NCI-H82 treated with DMSO at 0.1 percent for 48 hours (cell line): Measurements from ENCODE around the gene SLC52A3.
"Not testable (repeated sequence)": the region's sequence is repeated elsewhere in the genome, so short reads cannot be mapped to it uniquely, and the experiment has no call there.

ENCODE experiments used
- DNase-seq: peaks from one replicate; lab custom pipeline; 2025; ENCODE audit not compliant: unreplicated experiment; lab: John Stamatoyannopoulos, UW

The SLC52A3 gene

DNA sequence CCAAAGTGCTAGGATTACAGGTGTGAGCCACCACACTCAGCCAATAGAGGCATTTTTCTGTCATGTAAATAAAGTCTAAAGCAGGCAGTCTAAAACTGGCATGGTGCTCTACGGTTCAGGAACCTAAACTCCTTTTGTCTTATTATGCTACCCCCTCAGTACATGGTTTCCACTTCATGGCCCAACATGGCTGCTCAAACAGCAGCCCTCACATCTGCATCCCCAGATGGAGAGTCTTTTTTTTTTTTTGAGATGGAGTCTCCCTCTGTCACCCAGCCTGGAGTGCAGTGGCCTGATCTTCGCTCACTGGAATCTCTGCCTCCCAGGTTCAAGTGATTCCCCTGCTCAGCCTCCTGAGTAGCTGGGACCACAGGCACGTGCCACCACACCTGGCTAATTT lies 38.3 kb downstream of the SLC52A3 start:
- no peak for DNase-seq

DNA sequence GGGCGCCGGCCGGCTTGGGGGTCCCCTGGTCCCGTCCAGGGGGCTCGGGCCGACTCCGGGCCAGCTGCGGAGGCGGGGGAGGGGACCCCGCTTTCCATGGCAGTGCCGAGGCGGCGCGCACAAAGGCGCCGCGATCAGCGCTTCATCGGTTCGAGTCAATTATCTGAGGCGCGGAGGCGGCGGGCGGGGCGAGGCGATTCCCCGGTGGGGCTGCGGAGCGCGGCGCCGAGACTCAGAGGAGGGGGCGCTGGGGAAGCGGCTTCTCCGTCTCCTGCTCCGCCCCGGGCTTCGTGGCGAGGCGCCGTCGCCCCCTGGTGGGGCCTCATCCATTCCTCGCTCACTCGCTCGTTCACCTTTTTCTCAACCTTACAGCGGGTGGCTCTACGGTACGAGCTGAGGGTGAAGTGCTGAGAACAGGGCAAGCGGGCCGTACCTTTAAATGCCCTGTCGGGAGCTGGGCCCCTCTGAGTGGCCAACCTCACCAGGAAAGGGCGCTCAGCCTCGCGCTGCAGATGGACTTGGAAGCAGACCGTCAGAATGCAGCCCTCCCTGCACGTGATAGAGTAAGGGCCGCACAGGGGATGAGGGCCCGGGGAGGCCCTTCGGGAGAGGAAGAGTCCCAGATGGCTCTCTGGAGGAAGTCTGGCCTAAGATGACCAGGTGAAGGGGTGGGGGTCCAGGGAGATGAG lies 39.9 kb downstream of the SLC52A3 start:
- peak; percentile 48 for DNase-seq

DNA sequence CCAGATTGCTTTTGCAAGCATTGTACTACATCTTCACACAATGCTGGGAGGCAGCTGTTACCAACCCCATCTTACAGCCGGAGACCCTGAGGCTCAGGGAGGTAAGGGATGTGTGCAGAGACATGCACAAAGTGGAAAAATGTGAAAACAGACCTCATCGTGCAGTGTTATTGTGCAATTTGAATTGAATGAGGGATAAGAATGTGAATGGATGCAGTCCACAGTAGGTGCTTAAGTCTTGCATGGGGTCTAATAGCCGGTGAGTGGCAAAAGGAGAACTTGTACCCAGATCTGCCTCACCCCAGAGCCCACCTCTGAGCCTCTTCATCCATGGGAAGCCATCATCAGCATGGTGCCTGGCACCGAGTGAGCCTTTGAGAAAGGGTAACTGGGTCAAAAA lies 42.1 kb downstream of the SLC52A3 start:
- DNase-seq: no peak

DNA sequence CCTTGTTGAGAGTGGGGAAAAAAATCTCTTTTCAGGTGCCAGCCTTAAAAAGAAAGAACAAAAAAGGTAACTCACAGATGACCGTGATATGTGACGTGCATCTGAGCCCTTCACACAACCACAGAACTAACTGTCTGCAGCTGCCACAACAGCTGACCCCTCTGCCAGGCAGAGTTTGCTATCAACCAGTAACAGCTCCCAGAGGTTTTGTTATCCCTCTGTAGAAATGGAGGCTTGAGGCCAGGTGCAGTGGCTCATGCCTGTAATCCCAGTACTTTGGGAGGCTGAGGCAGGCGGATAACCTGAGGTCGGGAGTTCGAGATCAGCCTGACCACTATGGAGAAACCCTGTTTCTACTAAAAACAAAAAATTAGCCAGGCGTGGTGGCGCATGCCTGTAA lies 42.8 kb downstream of the SLC52A3 start:
- no peak for DNase-seq

DNA sequence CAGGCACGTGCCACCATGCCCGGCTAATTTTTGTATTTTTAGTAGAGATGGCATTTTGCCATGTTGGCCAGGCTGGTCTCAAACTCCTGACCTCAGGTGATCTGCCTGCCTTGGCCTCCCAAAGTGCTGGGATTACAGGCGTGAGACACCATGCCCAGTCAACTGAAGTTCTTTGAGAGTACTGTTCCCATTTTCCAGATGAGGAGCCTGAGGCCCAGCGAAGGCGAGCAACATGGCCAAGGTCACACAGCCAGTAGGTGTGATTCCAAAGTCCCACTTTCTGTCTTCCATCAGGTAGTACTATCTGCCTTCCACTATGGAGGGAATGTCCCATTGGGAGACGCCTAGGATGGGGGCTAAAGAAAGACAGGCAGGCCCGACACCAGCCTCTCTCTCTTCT lies 43.5 kb downstream of the SLC52A3 start:
- DNase-seq: not testable (repeated sequence)

DNA sequence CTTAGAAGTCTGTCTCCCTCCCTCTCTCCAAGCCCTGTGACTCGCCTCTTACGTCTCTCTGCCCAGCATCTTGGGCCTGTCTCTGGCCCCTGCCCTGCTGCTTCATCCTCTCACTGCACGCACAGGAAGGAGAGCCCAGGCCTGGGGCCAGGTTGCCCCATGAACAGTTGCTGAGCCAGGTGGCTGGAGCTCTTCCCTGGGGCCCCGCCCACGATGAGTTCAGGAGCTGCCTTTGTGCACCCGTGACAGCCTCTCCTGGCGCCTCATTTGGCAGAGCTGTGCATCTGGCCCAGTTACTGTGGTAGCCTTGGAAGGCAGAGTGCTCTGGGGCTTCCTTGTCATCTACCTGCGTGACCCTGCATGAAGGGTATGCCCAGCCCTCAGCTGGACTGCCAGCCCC lies 44.5 kb downstream of the SLC52A3 start:
- no peak for DNase-seq

DNA sequence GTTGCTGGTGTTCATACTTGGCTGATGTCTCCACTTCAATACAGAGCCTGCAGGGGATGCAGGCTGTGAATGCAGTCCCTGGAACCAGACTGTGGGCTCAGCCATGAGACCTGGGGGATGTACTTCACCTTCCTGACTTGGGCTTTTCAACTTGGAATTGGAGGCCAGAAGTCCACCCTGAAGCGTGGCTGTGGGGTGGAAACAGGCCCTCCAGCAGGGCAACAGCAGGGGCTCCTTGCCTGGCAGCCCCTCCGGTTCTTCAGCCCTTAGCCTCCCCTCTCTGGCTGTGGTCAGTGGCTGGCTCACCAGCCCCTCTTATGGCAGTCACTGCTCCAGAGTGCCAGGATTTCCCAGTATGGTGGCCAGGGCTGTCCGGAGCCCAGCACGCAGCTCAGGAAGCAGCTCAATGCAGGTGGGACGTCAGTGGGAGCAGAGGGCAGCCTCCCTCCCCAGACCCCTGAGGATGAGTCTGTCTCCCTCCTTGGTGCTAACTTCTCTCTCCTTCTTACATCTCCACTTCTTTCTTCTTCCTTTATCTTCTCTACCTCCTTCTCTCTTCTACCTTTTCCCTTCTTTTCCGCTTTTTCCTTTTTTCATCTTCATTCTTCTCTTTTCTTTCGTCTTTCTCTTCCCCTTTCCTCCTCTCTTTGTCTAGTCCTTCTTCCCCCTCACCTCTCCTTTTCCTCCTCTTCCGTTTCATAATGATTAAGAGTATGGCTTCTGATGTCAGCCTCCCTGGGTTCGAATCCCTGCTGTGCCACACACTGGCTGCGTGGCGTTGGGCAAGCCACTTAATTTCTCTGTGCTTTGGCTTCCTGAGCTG lies 45.3 kb downstream of the SLC52A3 start:
- no peak for DNase-seq

DNA sequence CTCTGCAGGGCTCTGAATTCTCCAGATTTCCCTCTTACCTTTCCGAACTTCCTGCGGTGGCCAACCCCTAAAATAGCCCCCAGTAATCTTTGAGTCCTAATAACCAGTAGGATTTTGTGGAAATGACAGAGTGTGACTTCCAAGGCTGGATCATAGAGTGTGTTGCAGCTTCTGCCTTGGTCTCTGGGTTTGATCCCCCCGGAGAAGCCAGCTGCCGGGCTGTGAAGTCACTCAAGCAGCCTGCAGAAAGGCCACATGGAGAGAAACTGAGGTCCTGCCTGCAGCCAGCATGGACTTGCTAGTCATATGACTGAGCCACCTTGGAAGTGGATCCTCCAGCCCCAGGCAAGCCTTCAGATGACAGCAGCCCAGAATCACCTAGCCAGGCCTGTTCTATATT lies 46.4 kb downstream of the SLC52A3 start:
- DNase-seq: no peak

DNA sequence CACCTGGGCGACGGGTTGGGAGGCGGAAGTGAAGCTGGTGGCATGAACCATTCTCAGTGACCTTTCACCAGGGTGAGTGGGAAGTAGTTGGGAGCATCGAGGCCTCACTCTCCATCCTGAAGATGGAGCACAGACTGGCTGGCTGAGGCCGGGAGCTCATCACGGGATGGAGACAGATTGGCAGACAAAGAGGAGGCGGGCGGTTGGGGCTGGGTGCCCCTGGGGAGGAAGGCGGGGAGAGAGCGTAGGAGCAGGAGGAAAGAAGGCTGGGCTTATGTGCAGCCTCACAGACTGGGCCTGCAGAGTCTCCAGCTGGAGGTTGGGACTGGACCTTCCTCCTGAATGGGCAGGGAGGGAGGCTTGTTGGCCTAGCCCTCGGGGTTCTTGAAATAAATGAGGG lies 48.5 kb downstream of the SLC52A3 start:
- no peak for DNase-seq

DNA sequence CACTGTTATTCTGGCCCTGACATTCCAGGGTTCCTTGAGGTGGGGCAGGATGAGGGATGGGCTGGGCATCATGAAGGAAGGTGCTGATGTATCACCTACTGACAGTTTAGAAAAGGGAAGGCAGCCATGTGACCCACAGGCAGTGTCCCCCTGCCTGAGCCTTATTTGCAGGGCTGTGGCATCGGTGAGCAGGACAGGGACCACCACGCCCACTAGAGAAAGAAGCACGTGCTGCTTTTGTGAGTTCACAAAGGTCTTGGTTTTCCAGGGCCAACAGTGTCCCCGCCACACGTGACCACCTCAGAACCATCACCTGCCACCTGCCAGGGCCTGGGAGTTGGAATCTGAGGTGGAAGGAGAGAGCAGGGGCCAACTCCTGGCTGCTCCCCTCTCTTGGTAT lies 49.2 kb downstream of the SLC52A3 start:
- no peak for DNase-seq

DNA sequence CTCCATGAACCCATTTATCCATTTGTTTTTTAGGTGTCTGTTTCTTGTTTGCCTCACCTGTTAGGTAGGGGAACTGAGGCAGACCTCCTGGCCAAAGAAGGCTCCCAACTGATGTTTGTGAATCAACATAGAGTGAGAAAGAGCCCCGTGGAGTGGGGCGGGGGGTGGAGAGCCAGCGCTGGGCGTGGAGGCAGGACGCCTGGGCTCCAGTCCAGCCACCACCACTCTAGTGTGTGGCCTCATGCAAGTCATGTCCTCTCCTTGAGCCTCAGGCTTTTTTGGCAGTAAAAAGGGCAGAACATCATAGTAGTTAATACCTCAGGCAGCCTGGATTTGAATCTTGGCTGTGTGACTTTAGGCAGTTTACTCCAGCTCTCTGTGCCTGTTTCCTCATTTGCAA lies 50.5 kb downstream of the SLC52A3 start:
- no peak for DNase-seq

DNA sequence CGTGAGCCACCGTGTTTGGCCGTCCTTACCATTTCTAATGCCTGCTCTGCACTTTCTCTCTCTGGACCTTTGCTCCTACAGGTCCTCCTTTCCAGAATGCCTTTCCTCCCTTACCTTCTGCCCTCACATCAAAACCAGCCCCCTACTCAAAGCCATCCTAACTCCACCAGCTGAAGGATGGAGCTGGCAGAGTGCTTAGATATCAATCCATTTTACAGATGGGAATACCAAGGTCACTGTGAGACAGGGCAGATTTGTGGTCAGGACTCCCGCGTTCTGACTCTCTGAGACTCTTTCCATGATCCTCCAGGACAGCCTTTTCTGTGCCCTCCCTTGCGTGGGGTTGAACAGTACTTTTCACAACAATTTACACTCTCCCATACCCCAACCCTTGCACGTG lies 51.0 kb downstream of the SLC52A3 start:
- no peak for DNase-seq

DNA sequence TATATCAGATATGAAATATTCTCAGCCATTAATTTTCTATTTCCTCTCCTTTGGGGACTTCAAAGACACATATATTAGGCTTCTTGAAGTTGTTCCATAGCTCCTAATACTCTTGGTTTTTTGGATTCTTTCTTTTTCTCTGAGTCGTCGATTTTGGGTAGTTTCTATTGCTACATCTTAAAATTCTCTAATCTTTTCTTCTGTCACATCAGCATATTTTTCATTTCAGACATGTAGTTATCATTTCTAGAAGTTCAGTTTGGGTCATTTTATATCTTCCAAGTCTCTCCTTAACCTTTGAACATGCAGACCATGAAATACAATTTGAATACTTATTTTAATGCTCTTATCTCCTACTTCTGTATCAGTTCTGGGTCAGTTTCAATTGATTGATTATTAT lies 53.8 kb downstream of the SLC52A3 start:
- no peak for DNase-seq

DNA sequence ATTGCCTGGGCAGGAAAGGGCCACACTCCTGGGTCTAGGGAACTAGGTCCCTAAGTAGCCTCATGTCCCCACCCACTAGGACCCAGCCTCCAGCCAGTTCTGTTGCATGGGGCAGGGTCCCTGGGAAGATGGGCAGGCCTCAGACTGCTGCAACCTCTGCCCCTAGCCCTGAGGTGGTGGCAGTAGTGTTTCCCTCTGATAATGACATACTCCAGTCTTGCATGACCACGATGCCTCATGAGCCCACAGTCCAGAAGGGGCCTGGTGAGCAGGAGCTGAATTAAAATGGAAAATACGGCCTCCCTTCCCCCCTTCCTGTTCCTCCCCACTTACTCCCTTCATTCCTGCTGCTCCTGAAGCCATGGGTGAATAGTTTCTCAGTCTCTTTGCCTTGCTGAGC lies 56.7 kb downstream of the SLC52A3 start:
- DNase-seq: no peak

DNA sequence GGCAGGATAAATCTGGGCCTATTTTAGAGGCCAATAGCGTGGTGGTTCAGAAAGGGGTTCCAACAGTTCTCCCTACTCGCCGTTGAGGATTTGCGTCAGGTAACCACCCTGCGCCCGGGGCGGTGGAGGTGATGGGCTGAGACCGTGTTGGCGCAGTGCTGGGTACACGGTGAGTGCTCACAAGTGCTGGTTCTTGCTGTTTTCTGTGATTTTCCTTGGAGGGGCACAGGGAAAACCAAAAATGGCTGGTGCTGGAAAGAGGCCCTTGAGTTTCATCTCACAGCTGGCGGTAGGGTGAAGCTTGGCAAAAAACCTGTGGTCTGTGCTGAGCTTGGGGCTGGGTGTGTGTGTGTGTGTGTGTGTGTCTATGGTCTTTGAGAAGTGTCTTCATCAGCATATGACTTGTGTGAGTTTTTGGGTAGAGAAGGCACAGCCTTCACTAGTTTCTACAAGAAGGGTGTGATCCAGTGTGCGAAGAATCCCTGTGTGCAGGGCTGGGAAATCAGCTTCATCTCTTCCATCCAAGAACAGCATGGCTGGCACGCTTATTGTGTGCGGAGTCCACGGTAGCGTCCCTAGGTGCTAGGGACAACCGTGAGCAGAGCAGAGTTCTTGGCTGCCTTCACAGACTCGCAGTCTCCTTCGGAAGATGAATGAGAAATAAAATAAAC lies 57.4 kb downstream of the SLC52A3 start:
- DNase-seq: no peak
